ENCODE results near the gene MZT2A.
"Not testable (repeated sequence)": the region's sequence is repeated elsewhere in the genome, so short reads cannot be mapped to it uniquely, and the experiment has no call there.

Gene MZT2A

DNA sequence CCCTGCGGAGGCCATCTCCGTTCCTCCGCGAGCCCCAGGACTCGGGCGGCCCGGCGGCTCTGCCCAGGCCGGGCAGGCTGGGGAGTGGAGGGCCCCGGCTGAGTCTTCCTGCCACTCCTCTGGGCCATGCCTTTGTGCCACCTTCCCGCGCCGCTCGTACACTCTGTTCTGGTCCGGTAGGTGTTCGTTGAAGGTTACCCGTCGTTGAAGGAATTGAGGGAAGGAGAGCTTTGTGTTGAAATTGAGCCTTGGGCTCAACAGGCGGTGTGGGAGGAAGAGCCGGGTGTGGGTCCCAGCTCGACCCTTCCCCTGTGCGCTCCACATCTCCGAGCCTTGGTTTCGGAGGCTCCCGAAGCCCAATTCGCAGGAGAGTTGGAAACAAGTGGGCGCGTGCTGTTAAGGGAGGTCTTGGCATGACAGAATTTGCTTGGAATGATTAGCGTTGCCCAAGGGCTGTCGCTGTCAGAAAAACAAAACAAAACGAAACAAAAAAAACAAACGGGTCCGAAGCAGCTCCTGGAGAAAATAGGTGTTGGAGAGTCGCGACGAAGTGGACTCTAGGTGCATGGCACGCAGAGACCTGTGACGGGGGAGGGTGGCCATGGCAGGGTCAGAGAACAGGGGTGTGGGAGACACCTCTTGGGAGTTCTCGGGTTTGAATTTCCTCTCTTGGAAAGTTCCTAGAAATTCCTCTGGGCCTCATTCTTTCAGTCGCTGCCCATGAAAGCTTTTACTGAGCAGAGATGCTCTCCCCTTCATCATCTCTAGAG is 1.2 kb upstream of the MZT2A start:
- peak overlapping the region; percentile 85 for H3K4me3 ChIP-seq (ENCODE audit: control insufficient read depth, low read depth, low read length)
- no peak for DNase-seq (ENCODE audit: low read depth)
- TF ChIP-seq, protein P1, sequence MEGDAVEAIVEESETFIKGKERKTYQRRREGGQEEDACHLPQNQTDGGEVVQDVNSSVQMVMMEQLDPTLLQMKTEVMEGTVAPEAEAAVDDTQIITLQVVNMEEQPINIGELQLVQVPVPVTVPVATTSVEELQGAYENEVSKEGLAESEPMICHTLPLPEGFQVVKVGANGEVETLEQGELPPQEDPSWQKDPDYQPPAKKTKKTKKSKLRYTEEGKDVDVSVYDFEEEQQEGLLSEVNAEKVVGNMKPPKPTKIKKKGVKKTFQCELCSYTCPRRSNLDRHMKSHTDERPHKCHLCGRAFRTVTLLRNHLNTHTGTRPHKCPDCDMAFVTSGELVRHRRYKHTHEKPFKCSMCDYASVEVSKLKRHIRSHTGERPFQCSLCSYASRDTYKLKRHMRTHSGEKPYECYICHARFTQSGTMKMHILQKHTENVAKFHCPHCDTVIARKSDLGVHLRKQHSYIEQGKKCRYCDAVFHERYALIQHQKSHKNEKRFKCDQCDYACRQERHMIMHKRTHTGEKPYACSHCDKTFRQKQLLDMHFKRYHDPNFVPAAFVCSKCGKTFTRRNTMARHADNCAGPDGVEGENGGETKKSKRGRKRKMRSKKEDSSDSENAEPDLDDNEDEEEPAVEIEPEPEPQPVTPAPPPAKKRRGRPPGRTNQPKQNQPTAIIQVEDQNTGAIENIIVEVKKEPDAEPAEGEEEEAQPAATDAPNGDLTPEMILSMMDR (IDR thresholded peaks at IDR 0.05; ENCODE audit: control insufficient read depth, insufficient read depth, low read depth, low read length, missing control alignments) = no peak

DNA sequence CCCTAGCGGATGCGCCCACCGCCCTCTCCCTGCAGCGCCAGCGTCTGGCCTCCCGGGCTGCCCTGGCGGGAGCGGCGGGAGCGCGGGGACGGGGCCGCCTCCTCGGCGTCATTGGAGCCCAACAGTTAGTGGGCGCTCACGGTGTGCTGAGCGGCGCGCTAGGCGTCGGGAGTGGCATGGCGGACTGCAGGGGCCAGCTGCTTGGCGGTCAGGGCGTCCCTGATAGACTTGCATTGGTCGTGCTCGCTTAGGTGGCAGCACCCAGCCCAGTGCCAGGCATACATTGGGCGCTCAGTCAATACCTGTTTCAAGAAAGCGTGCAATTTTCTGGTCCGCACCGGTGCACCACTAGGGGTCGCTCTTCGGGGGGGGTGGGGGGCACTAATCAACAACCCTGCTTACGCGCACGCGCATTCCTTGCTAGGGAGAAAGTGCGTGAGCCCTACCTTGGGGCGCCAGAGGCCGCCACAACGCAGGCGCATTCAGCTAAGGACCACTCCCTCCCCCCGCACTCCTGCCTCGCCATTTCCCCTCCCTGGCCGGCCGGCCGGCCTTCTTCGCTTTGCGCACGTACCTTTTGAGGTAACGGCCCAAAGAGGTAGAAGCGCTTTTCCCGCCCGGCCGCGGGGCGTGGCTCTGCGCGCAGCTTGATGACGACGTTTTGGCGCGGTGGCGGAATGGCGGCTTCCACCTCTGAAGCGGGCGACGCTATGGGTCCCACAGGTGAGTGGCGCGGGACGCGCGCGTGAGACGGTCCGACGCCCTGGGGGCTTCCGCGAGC is 411 bp upstream of the MZT2A start:
- peak overlapping the region; percentile 85 for H3K4me3 ChIP-seq (ENCODE audit: control insufficient read depth, low read depth, low read length)
- peak; percentile 64 for DNase-seq (ENCODE audit: low read depth)
- TF ChIP-seq, protein P1 (IDR thresholded peaks at IDR 0.05; ENCODE audit: control insufficient read depth, insufficient read depth, low read depth, low read length, missing control alignments) = peak; percentile 85

DNA sequence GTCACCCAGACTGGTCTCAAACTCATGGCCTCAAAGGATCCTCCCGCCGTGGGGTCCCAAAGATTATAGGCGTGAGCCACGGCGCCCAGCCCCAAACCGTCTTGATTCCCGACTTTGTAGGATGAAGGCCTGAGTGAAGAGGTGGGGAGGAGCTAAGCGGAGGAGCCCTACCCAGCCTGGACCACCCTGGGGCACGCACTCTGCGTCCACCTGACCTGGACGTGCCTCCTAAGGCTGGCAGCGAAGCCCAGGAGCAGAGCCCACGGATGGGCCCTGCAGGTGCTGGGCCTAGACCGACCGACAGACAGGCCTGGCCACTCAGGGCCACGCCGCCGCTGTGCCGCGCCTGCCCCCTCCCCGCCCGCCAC is 744 bp downstream of the MZT2A start:
- not testable (repeated sequence) for DNase-seq (ENCODE audit: low read depth)
- H3K4me3 ChIP-seq (ENCODE audit: control insufficient read depth, low read depth, low read length) = peak overlapping the region; percentile 54

- DNase-seq (ENCODE audit: low read depth) = not testable (repeated sequence)
- peak overlapping the region; percentile 54 for H3K4me3 ChIP-seq (ENCODE audit: control insufficient read depth, low read depth, low read length)
Observed at GRCh38 chr2:131490616-131491468, 1.4 kb downstream of the MZT2A start.

GRCh38 chr2:131488306-131489205 is 3.6 kb downstream of the MZT2A start:
- H3K4me3 ChIP-seq (ENCODE audit: control insufficient read depth, low read depth, low read length) = no peak overlapping the region
- TF ChIP-seq, protein P1 (IDR thresholded peaks at IDR 0.05; ENCODE audit: control insufficient read depth, insufficient read depth, low read depth, low read length, missing control alignments) = no peak
- DNase-seq (ENCODE audit: low read depth) = no peak

- not testable (repeated sequence) for H3K4me3 ChIP-seq (ENCODE audit: control insufficient read depth, low read depth, low read length); DNase-seq (ENCODE audit: low read depth)
Observed at GRCh38 chr2:131486201-131486902, 5.8 kb downstream of the MZT2A start.

- not testable (repeated sequence) for DNase-seq (ENCODE audit: low read depth); H3K4me3 ChIP-seq (ENCODE audit: control insufficient read depth, low read depth, low read length)
Observed at GRCh38 chr2:131484906-131485460, 7.2 kb downstream of the MZT2A start.

GRCh38 chr2:131483981-131484820 is 8.0 kb downstream of the MZT2A start:
- H3K4me3 ChIP-seq (ENCODE audit: control insufficient read depth, low read depth, low read length); DNase-seq (ENCODE audit: low read depth): not testable (repeated sequence)

- not testable (repeated sequence) for H3K4me3 ChIP-seq (ENCODE audit: control insufficient read depth, low read depth, low read length); DNase-seq (ENCODE audit: low read depth)
Observed at GRCh38 chr2:131482506-131483155, 9.6 kb downstream of the MZT2A start.

DNA sequence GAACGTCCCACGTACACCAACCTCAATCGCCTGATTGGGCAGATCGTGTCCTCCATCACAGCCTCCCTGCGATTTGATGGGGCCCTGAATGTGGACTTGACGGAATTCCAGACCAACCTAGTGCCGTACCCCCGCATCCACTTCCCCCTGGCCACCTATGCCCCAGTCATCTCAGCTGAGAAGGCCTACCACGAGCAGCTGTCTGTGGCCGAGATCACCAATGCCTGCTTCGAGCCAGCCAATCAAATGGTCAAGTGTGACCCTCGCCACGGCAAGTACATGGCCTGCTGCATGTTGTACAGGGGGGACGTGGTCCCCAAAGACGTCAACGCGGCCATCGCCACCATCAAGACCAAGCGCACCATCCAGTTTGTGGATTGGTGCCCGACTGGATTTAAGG is 11.8 kb downstream of the MZT2A start:
- H3K4me3 ChIP-seq (ENCODE audit: control insufficient read depth, low read depth, low read length); DNase-seq (ENCODE audit: low read depth): not testable (repeated sequence)

- not testable (repeated sequence) for DNase-seq (ENCODE audit: low read depth); H3K4me3 ChIP-seq (ENCODE audit: control insufficient read depth, low read depth, low read length)
Observed at GRCh38 chr2:131478850-131479461, 13.2 kb downstream of the MZT2A start.
